Stimulated activated CD8-positive, alpha-beta memory T cell treated with anti-CD3 and anti-CD28 coated beads, Interleukin-4, amount 100 ng/mL, for 48 hours (primary cell): ENCODE measurements around the gene BRINP2.
"Not testable (repeated sequence)": the region's sequence is repeated elsewhere in the genome, so short reads cannot be mapped to it uniquely, and the experiment has no call there.

Source experiments
- DNase-seq: peaks from one replicate; pipeline ENCODE4 v3.0.0-alpha.2; 2020

The BRINP2 gene

DNA sequence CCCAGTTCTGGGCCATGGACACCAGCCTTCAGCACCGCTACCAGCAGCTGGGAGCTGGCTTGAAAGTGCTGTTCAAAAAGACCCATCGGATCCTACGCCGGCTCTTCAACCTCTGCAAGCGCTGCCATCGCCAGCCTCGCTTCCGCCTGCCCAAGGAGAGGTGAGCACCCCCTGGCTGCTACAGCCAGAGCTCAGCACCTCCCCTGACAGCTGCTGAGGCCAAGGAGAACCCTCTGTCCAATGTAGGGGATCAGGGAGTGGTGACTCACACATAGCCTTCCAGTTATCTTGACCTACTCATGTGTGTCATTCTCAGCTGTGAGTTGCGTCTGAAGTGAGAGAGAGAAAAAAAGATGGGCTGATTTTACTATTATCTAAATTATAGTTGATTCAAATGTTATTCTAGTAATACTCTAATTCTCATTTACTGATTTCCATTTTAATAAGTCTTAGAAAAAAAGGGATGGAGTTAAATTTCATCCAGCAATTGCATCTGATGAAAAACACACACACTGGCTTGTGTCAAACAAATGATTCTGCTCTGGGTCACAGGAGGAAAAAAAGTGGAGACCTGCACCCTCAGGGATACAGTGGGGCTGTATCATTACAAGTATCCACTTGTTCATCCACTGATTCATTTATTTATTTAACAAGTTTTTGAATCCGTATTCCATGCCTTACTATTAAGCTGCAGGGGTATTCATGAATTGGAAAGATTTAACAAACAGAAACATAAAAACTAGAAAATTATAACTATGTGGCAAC lies 108.0 kb downstream of the BRINP2 start:
- DNase-seq, result no peak

DNA sequence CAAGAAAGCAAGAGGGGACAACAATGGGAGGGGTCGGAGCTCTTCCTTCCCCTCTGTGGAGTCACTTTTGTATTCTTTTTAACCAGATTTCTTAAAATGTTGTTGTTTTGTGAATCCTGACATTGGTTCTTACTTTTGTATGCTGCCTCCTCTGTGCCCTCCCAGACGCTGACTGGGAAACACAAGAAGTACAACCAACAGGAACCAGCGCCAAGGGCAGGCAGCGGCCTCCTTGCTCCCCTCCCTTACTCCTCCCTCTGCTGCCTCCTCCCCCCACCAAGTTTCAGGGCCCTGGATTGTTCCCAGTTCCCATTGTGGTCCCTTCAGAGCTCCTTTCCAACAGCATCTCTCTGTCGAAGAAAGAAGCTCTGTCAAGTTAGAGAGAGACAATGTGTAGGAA lies 111.1 kb downstream of the BRINP2 start:
- no peak for DNase-seq

DNA sequence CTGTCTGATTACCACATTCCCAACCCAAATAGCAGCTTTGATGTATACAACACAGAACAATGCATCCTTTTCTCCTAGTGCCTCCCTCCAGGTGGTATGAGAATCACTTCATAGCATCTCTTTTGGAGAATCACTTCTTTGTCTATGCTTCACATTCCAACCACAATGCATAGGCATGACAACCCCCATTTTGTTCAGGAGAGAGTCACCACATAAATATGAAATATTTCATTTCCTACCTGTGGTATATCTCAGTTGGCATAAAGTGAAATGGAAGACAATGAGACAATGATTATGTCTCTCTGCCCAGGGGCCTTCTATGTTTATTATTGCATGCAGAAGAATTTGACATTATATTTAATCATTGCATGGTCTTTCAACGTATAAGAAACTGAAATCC lies 112.2 kb downstream of the BRINP2 start:
- DNase-seq, result no peak

DNA sequence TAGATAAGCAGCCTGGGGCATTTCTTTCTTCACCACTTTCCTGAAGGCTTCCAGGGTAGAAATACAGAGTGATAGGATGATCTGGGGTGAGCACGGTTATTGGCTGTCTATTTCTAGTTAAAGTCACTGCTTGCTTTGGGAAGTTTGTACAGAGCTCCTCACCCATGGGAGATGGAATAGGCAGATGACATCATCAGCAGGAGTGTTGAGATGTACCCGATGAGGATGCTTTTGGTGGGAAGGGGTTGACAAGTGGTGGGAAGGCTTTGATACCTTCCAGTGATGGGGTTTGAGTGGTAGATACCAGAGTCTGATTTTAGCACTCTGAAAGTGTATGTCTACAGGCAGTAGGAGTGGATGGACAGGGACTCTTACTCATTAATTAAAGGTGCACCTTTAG lies 112.6 kb downstream of the BRINP2 start:
- DNase-seq, result no peak

DNA sequence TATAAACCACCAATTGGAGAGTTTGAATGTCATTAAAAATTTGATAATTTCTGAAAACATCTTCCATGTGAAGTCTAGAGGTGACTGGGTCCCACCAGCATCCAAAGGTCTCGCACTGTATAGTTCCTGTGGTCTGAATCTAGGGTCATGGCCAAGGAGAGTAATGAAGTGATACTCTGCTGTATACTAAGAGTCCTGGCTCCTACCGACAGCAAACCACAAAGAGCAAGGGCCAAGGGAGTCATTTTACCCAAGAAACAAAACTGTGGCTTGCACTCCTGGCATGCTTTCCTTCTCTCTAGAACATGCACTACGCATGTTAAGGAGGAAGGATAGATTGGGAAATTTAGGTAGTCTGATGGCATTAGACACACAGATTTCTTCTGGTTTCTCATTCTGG lies 115.6 kb downstream of the BRINP2 start:
- DNase-seq, result no peak

DNA sequence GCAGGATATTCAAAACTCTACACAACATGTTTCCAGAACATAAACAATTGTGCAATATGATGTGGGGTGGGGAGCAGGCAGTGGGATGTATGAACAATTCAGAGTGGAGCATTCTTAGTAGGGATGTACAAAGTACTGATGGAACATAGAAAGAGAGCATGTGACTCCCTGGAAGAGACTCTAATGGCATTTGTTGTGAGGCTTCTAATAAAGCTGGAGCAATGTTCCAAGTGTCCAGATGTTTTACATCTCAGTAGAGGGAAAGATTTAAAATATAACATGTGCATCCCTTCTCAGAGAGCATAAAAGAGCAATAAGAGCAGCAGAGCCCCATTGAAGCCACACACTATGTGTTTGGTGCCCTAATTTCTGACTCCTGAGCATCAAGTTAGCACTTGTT lies 116.5 kb downstream of the BRINP2 start:
- DNase-seq, result no peak

DNA sequence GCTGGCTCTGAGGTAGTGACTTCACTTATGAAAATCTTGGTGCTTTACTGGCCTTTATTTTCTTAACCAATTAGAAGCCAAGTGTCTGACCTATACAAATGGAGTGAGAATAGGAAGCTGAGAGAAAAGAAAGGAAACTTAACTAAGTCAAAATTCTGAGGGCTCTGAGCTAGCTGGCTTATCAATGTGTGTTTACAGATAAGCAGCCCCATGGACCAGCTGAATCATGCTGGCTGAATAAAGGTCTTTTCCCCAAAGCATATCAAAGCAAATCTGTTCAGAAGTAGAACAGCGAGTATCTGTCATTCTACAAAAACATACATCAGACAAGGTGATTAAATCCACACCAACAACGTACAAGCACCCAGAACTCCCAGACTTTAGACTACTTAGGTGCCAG lies 117.2 kb downstream of the BRINP2 start:
- no peak for DNase-seq

DNA sequence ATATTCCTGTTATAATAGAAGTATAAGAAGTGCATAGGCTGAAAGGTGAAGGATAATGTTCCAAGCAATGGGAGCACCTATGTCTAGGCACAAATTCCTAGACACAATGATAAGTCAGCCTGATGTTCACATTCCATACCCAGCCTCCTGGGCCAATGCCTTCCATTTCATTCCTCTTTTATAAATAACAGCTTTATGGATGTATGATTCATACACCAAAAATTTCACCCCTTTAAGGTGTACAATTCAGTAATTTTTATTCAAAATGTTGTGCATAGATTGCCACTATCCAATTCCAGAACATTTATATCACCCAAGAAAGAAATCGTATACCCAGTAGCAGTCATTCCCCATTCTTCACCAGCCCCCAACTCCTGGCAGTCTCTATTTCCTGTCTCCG lies 118.8 kb downstream of the BRINP2 start:
- no peak for DNase-seq

DNA sequence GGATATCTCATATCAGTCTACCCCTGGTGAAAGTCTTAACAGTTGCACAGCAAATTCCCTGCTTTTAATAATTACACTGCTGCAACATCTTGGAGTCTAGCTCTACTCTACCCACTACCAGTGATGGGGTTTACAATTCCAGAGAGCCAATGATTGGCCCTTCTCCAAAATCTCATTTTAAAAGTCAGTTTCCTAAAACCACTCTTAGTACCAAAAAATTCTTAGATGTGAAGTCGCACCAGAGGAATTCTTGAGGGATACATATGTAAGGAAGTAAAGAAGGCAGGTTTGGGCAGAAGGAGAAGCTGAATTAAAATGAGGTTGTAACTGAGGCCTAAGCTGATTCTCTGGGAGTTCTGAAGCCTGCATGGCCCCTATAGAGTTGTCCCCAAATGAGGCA lies 129.7 kb downstream of the BRINP2 start:
- no peak for DNase-seq

DNA sequence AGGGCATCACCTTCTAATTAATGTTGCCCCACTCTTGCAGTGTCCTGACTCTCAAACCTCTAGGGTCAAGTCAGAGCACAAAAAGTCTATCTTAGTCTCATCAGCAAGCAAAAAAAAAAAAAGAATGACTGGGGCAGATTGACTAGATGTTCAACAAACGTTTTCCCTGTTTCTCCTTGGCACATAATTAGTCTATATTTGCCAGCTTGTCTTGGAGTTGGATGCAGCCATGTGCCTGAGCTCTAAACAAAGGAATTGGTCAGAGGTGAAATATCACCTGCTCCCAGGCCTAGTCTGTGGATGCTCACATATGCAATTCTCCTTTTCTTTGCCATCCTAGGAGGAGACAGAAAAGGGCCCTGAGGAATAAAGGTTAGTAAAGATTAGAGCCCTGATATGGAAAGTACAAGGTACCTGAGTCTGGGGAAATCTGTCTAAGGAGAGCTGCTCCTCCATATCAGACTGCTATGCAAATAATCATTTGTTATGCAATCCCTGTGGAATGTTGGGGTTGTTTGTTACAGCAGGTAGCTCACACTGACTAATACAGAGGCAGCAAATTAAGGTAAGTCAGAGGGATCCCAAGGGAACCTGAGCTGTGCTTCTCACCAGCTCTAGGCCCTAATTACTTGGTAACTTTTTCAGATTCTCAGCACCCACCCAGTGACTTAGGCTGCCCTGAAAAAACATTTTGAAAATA lies 130.8 kb downstream of the BRINP2 start:
- DNase-seq, result no peak

DNA sequence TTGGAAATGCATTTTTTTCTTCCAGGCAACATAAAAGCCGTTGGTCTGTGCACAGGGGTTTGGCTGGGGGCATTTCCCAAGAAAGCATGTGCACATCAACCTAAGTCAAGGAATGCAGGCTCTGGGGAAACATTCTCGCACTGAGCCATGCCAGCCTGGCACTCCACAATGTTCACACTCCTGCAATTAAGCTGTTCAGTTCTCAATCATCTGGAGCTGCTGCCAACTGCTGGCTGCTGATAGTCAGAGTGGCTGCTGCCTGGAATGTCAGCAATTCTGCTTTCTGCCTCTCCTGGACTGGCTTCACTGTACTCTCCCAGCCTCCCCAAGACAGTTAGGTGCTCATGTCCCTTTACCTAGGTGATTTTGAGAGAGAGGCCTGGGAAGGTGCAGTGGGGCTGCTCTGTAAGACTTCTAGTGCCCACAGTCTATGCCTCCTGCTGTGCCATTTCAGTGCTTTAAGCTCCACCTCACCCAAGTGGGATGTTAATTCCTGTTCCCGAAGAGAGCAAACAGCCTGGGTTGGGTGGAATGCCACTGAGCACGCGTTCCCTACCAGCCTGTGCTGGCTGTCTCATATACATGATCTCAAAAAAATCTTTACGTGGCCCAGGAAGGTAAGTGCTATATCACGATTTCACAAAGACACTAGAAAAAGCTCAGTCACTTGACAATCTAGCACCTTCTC lies 131.7 kb downstream of the BRINP2 start:
- DNase-seq, result no peak

DNA sequence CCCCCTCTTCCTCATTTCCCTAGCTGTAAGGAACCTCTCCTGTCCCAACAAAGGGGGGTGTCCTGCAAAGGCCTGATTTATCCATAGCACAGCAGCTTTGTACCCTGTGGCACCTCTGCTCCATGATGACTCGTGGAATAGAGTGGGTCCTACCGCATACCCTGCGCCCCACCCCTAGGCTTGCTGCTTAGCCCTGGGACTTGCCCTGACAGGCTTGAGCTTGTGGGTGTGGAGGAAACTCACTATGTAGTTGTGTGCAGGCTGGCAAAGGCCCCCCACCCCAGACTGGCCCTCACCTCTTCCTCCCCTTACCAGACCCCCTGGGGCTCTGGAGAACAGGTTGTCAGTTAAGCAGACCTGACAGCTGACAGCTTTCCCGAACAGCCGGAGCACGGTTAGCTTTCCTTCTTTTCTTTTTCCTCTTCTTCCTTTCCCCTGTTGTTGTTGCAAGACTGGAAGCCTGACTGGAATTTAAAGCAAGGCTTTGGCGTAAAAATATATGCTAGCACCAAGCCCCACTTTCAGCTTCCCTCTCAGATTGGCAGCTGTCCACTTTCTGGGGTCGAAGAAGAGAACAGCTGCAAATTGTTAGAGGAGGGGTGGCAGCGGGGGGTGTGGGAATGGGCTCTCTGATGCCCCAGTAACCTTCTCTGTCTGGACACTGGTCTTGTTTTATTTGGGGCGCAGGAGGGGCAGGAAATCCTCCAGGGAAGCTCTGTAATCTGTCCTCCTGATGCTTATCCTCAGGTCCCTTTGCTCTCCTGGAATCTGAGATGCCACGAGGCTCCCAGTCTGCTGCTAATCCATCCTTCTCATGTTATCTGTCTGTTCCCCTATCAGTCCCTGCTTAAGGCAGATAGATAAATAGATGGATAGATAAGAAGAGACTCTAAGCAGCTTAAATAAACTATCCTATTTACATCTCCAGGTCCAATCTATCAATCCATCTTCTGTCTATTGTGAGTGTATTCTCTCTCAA lies 134.6 kb downstream of the BRINP2 start:
- no peak for DNase-seq

DNA sequence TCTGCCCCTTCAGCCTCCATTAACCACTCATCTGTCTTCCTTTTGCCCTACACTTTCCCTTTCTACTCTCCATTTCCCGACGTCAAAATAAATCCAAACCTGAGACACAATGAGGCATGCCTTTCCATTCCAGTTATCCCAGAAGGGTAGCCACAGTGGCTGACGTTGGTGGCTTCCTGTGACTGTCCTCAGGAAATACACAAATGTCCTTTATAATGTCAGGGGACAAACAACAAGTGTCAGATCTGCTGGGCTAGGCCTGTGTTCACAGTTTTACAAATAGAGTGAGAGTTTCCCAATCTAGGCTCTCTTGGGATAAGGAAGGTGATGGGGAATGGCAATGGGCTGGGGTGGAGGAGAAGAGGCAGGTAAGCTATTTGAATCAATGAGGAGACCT lies 135.3 kb downstream of the BRINP2 start:
- no peak for DNase-seq

DNA sequence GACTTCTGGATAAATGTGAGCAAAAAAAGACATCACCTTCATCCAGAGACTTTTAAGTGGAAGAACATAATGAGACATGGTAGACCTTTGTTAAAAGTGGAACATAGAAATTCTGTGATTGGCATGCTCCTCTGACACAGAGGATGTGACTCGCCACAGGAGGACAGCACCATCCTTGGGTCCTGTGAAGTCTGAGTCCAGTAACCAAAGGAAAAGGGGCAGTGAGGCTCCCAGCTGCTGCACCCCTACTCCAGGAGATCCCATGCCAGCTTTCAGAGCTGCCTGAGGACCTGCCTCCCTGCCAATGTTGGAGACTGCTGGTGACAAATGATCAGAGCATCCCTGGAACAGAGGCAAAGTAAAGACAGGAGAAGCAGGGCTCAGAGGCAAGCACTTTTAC lies 136.2 kb downstream of the BRINP2 start:
- DNase-seq, result no peak

DNA sequence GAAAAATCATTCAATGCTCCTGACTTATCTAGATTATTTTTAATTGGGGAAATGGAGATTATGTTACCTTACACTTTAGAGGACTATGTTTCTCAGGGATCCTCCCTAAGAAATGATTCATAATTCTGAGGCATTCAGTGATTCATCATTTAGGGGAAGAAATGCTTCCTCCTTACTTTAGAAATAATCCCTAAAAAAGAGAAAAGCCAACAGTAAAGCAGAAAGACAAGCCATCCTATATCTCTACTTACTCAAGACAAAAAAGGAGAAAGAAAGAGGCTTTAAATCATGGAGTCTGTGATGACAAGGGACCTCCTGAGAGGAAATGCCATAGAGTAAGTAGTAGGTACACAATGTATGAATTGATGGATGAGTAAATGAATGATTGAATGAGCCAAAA lies 137.0 kb downstream of the BRINP2 start:
- DNase-seq, result no peak

DNA sequence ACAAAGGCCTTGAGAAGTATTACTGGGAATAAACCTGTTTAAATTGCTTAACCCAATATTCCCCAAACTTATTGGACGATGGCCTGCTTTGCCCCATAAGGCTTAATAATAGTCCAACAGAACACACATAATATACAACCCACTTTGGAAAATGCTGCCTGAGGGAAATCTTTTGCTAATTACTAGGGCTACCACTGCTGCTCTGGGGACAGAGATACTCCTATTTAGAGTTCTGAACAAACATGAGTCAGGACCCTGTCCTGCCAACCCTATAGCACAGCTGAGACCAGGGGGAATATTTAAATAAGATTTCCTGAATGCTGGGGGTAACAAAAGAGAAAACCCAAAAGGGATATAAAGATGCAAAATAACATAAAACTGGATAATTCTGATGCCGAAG lies 139.1 kb downstream of the BRINP2 start:
- no peak for DNase-seq

DNA sequence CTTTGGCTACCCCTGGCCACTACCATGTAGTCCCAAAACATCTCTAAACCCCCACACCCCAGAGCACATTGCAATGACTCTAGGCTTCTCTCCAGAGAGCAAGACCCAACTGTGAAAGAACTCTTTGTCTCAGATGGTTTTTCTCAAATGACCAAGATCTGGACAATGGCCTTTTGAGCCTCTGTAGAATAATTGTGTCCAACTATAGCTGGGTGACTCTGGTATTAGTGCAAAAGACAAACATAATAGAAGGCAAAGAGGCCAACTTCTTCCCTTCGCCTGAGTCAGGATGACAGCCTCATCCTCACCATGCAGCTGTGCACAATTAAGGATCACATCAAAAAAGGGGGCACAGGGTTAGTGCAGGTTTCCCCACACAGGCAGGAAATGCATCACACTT lies 139.6 kb downstream of the BRINP2 start:
- no peak for DNase-seq

DNA sequence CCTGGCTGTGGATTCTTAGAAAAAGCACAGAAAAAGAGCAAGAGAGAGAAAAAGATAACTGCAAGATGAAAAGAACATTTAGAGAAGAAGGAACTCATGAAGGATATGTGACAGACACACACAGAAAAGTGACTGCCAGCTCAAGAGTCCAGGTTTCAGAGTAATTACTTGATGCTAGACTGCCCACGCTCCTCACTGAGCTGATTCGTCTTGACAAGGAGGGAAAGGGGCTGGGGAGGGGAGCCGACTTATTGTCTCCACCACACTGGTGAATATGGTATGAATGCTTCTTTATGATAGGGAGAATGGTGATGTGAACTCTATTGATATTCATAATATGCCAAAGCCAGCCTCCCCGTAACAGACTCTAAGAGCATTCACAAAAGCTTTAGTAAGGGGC lies 140.4 kb downstream of the BRINP2 start:
- no peak for DNase-seq

DNA sequence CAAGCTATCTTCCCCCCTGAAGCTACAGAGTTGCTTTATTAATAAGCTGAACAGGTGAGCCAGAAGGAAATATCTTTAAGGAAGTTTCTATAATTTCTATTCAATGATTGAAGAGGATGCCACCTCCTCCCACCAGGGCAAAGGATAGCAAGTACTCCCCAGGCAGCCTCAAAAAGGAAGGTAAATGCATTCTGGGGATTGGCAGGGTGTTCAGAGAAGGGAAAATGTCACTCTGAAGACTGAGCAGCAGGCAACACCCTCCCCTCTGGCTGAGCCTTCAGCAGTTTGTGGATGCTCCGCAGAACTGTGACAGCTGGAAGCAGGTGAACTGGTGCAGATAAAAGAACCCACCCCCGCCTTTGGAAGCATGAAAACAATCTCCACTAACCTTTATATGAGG lies 140.8 kb downstream of the BRINP2 start:
- no peak for DNase-seq

DNA sequence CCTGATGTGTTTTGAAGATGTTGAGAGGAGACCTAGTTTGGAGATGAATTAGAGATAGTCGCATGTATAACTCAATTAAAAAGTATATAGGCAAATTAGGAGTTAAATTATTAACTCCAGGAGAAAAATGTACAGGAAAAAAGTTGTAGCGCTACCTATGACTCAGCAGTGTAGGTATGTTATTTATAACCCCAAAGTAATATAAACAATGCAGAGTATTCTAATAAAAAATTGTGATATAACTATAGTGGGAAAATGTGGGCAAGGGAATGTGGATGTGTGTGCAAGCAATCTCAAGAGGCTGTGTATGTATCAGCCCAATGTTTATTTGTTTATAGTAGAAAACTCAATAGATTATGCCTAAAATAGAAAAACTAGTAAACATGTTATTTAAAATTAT lies 144.5 kb downstream of the BRINP2 start:
- DNase-seq, result no peak

DNA sequence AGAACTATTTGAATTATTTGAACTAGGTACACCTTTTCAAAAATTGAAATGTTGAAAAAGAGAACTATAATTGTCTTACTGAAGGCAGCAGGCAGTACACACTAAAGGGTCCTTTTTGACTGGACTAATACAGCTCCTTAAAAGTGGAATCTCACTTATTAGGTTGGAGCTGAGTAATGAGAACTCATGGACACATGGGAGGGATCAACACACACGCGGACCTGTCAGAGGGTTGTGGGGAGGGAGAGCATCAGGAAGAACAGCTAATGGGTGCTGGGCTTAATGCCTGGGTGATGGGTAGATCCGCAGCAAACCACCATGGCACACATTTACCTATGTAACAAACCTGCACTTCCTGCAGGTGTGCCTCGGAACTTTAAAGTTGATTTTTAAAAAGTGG lies 145.0 kb downstream of the BRINP2 start:
- no peak for DNase-seq

DNA sequence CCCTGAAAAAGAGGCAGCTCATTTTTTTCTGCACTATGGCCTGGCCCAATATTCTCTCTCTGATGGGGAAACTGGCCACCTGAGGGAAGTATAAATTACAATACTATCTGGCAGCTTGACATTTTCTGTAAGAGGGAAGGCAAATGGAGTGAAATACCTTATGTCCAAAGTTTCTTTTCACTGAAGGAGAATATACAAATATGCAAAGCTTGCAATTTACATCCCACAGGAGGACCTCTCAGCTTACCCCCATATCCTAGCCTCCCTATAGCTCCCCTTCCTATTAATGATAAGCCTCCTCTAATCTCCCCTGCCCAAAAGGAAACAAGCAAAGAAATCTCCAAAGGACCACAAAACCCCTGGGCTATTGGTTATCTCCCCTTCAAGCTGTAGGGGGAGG lies 150.7 kb downstream of the BRINP2 start:
- not testable (repeated sequence) for DNase-seq

DNA sequence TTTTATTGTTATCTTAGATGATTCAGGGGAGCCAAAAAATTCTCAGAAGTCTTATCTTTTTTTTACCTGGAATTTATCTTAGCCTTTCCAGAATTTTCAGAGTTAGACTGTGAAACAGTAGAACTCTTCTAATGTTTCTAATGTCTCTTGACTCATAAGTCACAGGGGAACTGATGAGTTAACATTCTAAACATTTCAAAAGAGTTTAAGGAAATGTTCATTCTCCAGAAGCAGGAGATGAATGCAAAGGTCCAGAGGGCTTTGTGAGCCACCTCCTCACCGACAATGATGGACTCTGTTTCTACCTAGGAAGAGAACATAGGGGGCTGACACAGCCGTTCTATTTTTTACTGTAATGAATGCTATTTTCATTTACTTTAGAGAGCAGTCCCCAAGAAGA lies 157.5 kb downstream of the BRINP2 start:
- no peak for DNase-seq
